IMR-90 (cell line): ENCODE measurements around the gene SLC25A21. TPM values are rescaled to one million over a fixed set of nuclear protein-coding genes. Genes with fewer than 3 reads are reported as not detected.

Source experiments
- ATAC-seq: fragments of 200-7000 bp; cut with Tn5 transposase; 2 replicates; pipeline ENCODE4 v1.9.1; 2020; ENCODE audit warnings: low read depth, mild to moderate bottlenecking, moderate library complexity
- BruUV-seq: library from RNA; stranded (reverse); fragments of 400-500 nt; replicated peaks from 2 replicates; lab custom pipeline; 2021; lab: Mats Ljungman, UMichigan
- CTCF ChIA-PET: fragments of 300-600 bp; formaldehyde crosslinking; extraction: SDS; loops from one replicate; lab custom pipeline; 2021; ENCODE audit warnings: antibody characterized with exemption; lab: Yijun Ruan, JAX
- POLR2A ChIA-PET: fragments of 300-600 bp; sonication (Branson Sonifier 250); formaldehyde crosslinking; loops from one replicate; lab custom pipeline; 2022; ENCODE audit warnings: antibody characterized with exemption; ENCODE audit not compliant: unreplicated experiment; lab: Charles Lee
- DNase-seq: peaks from one replicate; pipeline ENCODE4 v3.0.0; 2013
- H2AFZ ChIP-seq: replicated peaks from 2 replicates; pipeline ENCODE3; 2013; ENCODE audit warnings: low read length, mild to moderate bottlenecking; ENCODE audit not compliant: poor library complexity
- H2AK5ac ChIP-seq: 2 replicates; pipeline ENCODE4 v1.6.1; 2013; ENCODE audit warnings: low read depth, low read length, inconsistent platforms
- H2AK9ac ChIP-seq: replicated peaks from 2 replicates; pipeline ENCODE3; 2013; ENCODE audit warnings: mild to moderate bottlenecking, low read depth, low read length, moderate library complexity; ENCODE audit not compliant: poor library complexity
- H2BK120ac ChIP-seq: 2 replicates; pipeline ENCODE4 v1.6.1; 2013; ENCODE audit warnings: low read depth, low read length, inconsistent platforms
- H2BK15ac ChIP-seq: 3 replicates; pipeline ENCODE4 v1.6.1; 2013; ENCODE audit warnings: low read depth, low read length, inconsistent platforms
- H2BK20ac ChIP-seq: 2 replicates; pipeline ENCODE4 v1.6.1; 2013; ENCODE audit warnings: low read depth, mild to moderate bottlenecking, inconsistent platforms, low read length, moderate library complexity
- H2BK5ac ChIP-seq: 2 replicates; pipeline ENCODE4 v1.6.1; 2013; ENCODE audit warnings: mild to moderate bottlenecking, low read depth, low read length, inconsistent platforms; ENCODE audit not compliant: poor library complexity, severe bottlenecking
- H3K14ac ChIP-seq: replicated peaks from 2 replicates; pipeline ENCODE4 v1.6.1; 2013; ENCODE audit warnings: low read depth, low read length, inconsistent platforms
- H3K18ac ChIP-seq: 2 replicates; pipeline ENCODE4 v1.6.1; 2013; ENCODE audit warnings: low read depth, low read length, control low read depth
- H3K23ac ChIP-seq: 2 replicates; pipeline ENCODE4 v1.6.1; 2013; ENCODE audit warnings: low read depth, low read length, inconsistent platforms
- H3K27ac ChIP-seq: 2 replicates; pipeline ENCODE4 v1.5.1; 2013; ENCODE audit warnings: mild to moderate bottlenecking, control low read depth, low read length; ENCODE audit not compliant: insufficient read depth
- H3K27me3 ChIP-seq: 2 replicates; pipeline ENCODE4 v1.6.1; 2013; ENCODE audit warnings: low read length; ENCODE audit not compliant: control insufficient read depth, insufficient read depth
- H3K36me3 ChIP-seq: 2 replicates; pipeline ENCODE4 v1.6.1; 2013; ENCODE audit warnings: low read length, mixed read lengths; ENCODE audit not compliant: control insufficient read depth, insufficient read depth
- H3K4ac ChIP-seq: 2 replicates; pipeline ENCODE4 v1.6.1; 2013; ENCODE audit warnings: low read depth, low read length, inconsistent platforms
- H3K4me1 ChIP-seq: 2 replicates; pipeline ENCODE4 v1.6.1; 2013; ENCODE audit warnings: low read length, mixed read lengths; ENCODE audit not compliant: control insufficient read depth, insufficient read depth
- H3K4me2 ChIP-seq: 2 replicates; pipeline ENCODE4 v1.6.1; 2013; ENCODE audit warnings: low read depth, mild to moderate bottlenecking, control low read depth, low read length, moderate library complexity
- H3K4me3 ChIP-seq: 2 replicates; pipeline ENCODE4 v1.5.1; 2013; ENCODE audit warnings: low read depth, mild to moderate bottlenecking, control low read depth, low read length, moderate library complexity; ENCODE audit not compliant: insufficient read depth
- H3K56ac ChIP-seq: 2 replicates; pipeline ENCODE4 v1.6.1; 2013; ENCODE audit warnings: low read length, inconsistent platforms; ENCODE audit not compliant: insufficient read depth; ENCODE audit errors: extremely low read depth
- H3K79me1 ChIP-seq, 2 experiments: 2 replicates each; pipeline ENCODE4 v1.6.1; 2013; ENCODE audit warnings: low read length in 2 of 2, inconsistent platforms in 1 of 2, low read depth in 1 of 2
- H3K9ac ChIP-seq: 2 replicates; pipeline ENCODE4 v1.6.1; 2013; ENCODE audit warnings: low read depth, low read length, control low read depth
- H3K9me1 ChIP-seq: 2 replicates; pipeline ENCODE4 v1.6.1; 2013; ENCODE audit warnings: low read length, inconsistent platforms; ENCODE audit not compliant: insufficient read depth
- H3K9me3 ChIP-seq: 2 replicates; pipeline ENCODE4 v1.6.1; 2013; ENCODE audit warnings: low read length; ENCODE audit not compliant: control insufficient read depth, insufficient read depth
- H4K20me1 ChIP-seq: 2 replicates; pipeline ENCODE4 v1.6.1; 2013; ENCODE audit warnings: low read length, inconsistent platforms; ENCODE audit not compliant: insufficient read depth
- H4K5ac ChIP-seq: 2 replicates; pipeline ENCODE4 v1.6.1; 2013; ENCODE audit warnings: mild to moderate bottlenecking, low read depth, low read length, control low read depth
- H4K8ac ChIP-seq, 2 experiments: 2 replicates each; pipeline ENCODE4 v1.6.1; 2013; ENCODE audit warnings: low read depth in 2 of 2, low read length in 2 of 2, control low read depth in 1 of 2, inconsistent platforms in 1 of 2
- H4K91ac ChIP-seq: 2 replicates; pipeline ENCODE4 v1.6.1; 2013; ENCODE audit warnings: low read depth, low read length, inconsistent platforms; ENCODE audit not compliant: insufficient read depth
- BHLHE40 ChIP-seq: fragments of 150-350 bp; IDR thresholded peaks from 2 replicates; pipeline ENCODE4 v1.6.1; 2016; ENCODE audit warnings: mild to moderate bottlenecking, low read depth, low read length
- CEBPB ChIP-seq: IDR thresholded peaks from 2 replicates; pipeline ENCODE4 v1.6.1; 2012; ENCODE audit warnings: low read depth, low read length, improper control_type of control experiment
- MAFK ChIP-seq: IDR thresholded peaks from 2 replicates; pipeline ENCODE4 v1.6.1; 2012; ENCODE audit warnings: low read depth, low read length, improper control_type of control experiment
- MAZ ChIP-seq: IDR thresholded peaks from 2 replicates; pipeline ENCODE4 v1.6.1; 2012; ENCODE audit warnings: low read depth, mild to moderate bottlenecking, low read length, improper control_type of control experiment, moderate library complexity, borderline replicate concordance
- MXI1 ChIP-seq: IDR thresholded peaks from 2 replicates; pipeline ENCODE4 v1.6.1; 2012; ENCODE audit warnings: low read depth, mild to moderate bottlenecking, low read length, moderate library complexity, borderline replicate concordance
- NFE2L2 ChIP-seq: fragments of 150-350 bp; IDR thresholded peaks from 2 replicates; pipeline ENCODE4 v1.6.1; 2016; ENCODE audit warnings: low read depth, mild to moderate bottlenecking, low read length
- POLR2A ChIP-seq: IDR thresholded peaks from 2 replicates; pipeline ENCODE4 v1.6.1; 2012; ENCODE audit warnings: mild to moderate bottlenecking, low read depth, low read length
- RAD21 ChIP-seq: IDR thresholded peaks from 2 replicates; pipeline ENCODE4 v1.6.1; 2012; ENCODE audit warnings: low read length, improper control_type of control experiment
- RCOR1 ChIP-seq: IDR thresholded peaks from 2 replicates; pipeline ENCODE4 v1.6.1; 2012; ENCODE audit warnings: mild to moderate bottlenecking, low read length, improper control_type of control experiment; ENCODE audit not compliant: insufficient replicate concordance
- RFX5 ChIP-seq: IDR thresholded peaks from 2 replicates; pipeline ENCODE4 v1.8.0; 2012; ENCODE audit warnings: low read depth, mild to moderate bottlenecking, low read length, moderate library complexity
- SMC3 ChIP-seq: fragments of 150-350 bp; IDR thresholded peaks from 2 replicates; pipeline ENCODE4 v1.6.1; 2016; ENCODE audit warnings: low read depth, mild to moderate bottlenecking, antibody characterized with exemption, low read length, moderate library complexity
- WGBS, 2 experiments: methylation state at CpG; one replicate each; pipeline versions ENCODE4 v1.1.5 to v1.1.7; 2013; ENCODE audit warnings: missing lambda C conversion rate in 2 of 2; ENCODE audit not compliant: insufficient read length in 1 of 2; ENCODE audit errors: extremely low coverage in 2 of 2; 5-methylcytosine and 5-hydroxymethylcytosine counted together
- dilution Hi-C: fragments of 300-500 bp; cut with HindIII; formaldehyde crosslinking; loops from one replicate; pipeline ENCODE4 v1.14.3; 2018; ENCODE audit warnings: low sequenced_read_pairs; ENCODE audit not compliant: unreplicated experiment
- in situ Hi-C: fragments of 300-500 bp; cut with MboI; formaldehyde crosslinking; loops from 3 replicates; pipeline ENCODE4 v1.14.3; 2019; ENCODE audit warnings: low sequenced_read_pairs, inconsistent platforms, mixed read lengths
- intact Hi-C: fragments of 100-400 bp; cut with micrococcal nuclease; formaldehyde crosslinking; loops from 2 replicates; pipeline ENCODE4 v1.10.0; 2022
- polyA plus RNA-seq, 3 experiments: library from polyadenylated mRNA; depleted of rRNA; stranded (reverse); fragments of >200 nt; gene quantifications; 2 replicates each; pipeline ENCODE4 v1.2.3, GENCODE V29; 2012; ENCODE audit warnings: low replicate concordance in 1 of 3
- total RNA-seq: library from RNA; depleted of rRNA; stranded (reverse); fragments of >200 nt; gene quantifications from 2 replicates; pipeline ENCODE4 v1.2.3, GENCODE V29; 2012
- TF ChIP-seq, protein P1 (sequence below): fragments of 150-350 bp; IDR thresholded peaks from 2 replicates; pipeline ENCODE4 v1.6.1; 2016; ENCODE audit warnings: low read depth, mild to moderate bottlenecking, low read length, moderate library complexity, borderline replicate concordance
- TF ChIP-seq, protein P2 (sequence below): fragments of 150-350 bp; IDR thresholded peaks from 2 replicates; pipeline ENCODE4 v1.6.1; 2017; ENCODE audit warnings: mild to moderate bottlenecking, antibody characterized with exemption, low read length, low read depth
- TF ChIP-seq, protein P3 (sequence below): conservative IDR thresholded peaks from 2 replicates; pipeline ENCODE4 v1.5.1; 2012; ENCODE audit warnings: mild to moderate bottlenecking, low read depth, low read length, improper control_type of control experiment

Gene SLC25A21
- total and polyA plus RNA-seq, 2 of the 4 experiments (the other 2 are of a cell fraction) = 0.62 to 0.90 TPM

DNA sequence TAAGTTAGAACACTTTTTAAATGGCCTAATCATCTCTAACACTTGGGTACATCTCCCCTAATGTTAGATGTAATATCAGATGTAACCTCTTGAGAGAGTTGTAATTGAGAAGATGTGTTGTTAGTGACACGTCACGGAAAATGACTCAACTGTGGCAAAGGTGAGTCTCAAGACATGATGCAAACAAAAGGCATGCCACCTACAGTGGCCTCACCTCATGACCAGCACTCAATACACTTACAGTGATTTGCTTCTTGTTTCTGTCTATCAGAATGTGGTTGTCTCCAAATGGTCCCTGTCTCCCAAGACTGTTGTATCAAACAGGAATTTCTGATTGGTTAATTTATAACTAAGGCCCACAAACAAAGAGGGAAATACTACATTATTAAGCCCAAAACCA, 91.2 kb downstream of the SLC25A21 start:
- TF ChIP-seq MXI1 = no peak
- TF ChIP-seq, protein P1, sequence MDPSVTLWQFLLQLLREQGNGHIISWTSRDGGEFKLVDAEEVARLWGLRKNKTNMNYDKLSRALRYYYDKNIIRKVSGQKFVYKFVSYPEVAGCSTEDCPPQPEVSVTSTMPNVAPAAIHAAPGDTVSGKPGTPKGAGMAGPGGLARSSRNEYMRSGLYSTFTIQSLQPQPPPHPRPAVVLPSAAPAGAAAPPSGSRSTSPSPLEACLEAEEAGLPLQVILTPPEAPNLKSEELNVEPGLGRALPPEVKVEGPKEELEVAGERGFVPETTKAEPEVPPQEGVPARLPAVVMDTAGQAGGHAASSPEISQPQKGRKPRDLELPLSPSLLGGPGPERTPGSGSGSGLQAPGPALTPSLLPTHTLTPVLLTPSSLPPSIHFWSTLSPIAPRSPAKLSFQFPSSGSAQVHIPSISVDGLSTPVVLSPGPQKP = no peak
- TF ChIP-seq, protein P2, sequence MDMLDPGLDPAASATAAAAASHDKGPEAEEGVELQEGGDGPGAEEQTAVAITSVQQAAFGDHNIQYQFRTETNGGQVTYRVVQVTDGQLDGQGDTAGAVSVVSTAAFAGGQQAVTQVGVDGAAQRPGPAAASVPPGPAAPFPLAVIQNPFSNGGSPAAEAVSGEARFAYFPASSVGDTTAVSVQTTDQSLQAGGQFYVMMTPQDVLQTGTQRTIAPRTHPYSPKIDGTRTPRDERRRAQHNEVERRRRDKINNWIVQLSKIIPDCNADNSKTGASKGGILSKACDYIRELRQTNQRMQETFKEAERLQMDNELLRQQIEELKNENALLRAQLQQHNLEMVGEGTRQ = no peak
- no peak for TF ChIP-seq NFE2L2
- TF ChIP-seq RAD21 = no peak
- TF ChIP-seq, protein P3, sequence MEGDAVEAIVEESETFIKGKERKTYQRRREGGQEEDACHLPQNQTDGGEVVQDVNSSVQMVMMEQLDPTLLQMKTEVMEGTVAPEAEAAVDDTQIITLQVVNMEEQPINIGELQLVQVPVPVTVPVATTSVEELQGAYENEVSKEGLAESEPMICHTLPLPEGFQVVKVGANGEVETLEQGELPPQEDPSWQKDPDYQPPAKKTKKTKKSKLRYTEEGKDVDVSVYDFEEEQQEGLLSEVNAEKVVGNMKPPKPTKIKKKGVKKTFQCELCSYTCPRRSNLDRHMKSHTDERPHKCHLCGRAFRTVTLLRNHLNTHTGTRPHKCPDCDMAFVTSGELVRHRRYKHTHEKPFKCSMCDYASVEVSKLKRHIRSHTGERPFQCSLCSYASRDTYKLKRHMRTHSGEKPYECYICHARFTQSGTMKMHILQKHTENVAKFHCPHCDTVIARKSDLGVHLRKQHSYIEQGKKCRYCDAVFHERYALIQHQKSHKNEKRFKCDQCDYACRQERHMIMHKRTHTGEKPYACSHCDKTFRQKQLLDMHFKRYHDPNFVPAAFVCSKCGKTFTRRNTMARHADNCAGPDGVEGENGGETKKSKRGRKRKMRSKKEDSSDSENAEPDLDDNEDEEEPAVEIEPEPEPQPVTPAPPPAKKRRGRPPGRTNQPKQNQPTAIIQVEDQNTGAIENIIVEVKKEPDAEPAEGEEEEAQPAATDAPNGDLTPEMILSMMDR = no peak
- TF ChIP-seq BHLHE40 = no peak
- TF ChIP-seq POLR2A = no peak
- no peak for TF ChIP-seq SMC3
- no peak for TF ChIP-seq RFX5
- no peak for TF ChIP-seq CEBPB
- TF ChIP-seq MAZ = no peak
- no peak for TF ChIP-seq MAFK
- no peak for TF ChIP-seq RCOR1
- Histone ChIP-seq H3K14ac (no peak overlapping the region), H3K27me3 (no peaks in the 10 kb centered on the region), H3K79me1 (no peaks in the 10 kb centered on the region), H2AK5ac (no peak overlapping the region), H3K4me2 (no peak overlapping the region), H3K27ac (no peak overlapping the region), H3K36me3 (no peaks in the 10 kb centered on the region), H3K4me3 (no peak overlapping the region), H4K91ac (no peak overlapping the region), H2BK5ac (no peak overlapping the region), H3K56ac (no peak overlapping the region), H3K4me1 (no peaks in the 10 kb centered on the region), H3K18ac (no peak overlapping the region), H4K20me1 (no peaks in the 10 kb centered on the region), H2BK20ac (no peak overlapping the region), H3K9me3 (no peaks in the 10 kb centered on the region), H2BK120ac (no peak overlapping the region), H2AFZ (no peak overlapping the region), H3K23ac (no peak overlapping the region), H4K5ac (no peak overlapping the region), H3K9ac (no peak overlapping the region), H2BK15ac (no peak overlapping the region), H2AK9ac (no peak overlapping the region), H4K8ac (no peak overlapping the region), H3K4ac (no peak overlapping the region), H3K9me1 (no peaks in the 10 kb centered on the region)
- WGBS, 2 experiments = no CpG with 5 or more reads among the region's 2 CpGs
- DNase-seq (peak; percentile 32), ATAC-seq (no peak)
- intact Hi-C loops (no loop called here), in situ Hi-C loops (no loop called here), dilution Hi-C loops (no loop called here)
- POLR2A ChIA-PET = no interaction called here
- no TSS peak for BruUV-seq
- CTCF ChIA-PET = interaction anchor here (0.5 kb wide), 1 partner anchor 36 kb away, joined by 4 read pairs; no protein-coding TSS in a partner anchor
